IPS DF 6.9 (cell line): ENCODE results near the gene THOC5.
"Not testable (repeated sequence)": the region's sequence is repeated elsewhere in the genome, so short reads cannot be mapped to it uniquely, and the experiment has no call there.

Experiments
- DNase-seq: peaks from one replicate; pipeline ENCODE4 v3.0.0-alpha.2; 2013; ENCODE audit warnings: low read depth, low spot score
- H3K27ac ChIP-seq: one replicate; pipeline ENCODE4 v1.5.1; 2013; ENCODE audit warnings: low read length, control low read depth
- H3K27me3 ChIP-seq: 2 replicates; pipeline ENCODE4 v1.6.1; 2013; ENCODE audit warnings: mild to moderate bottlenecking, low read length; ENCODE audit not compliant: control insufficient read depth, insufficient read depth
- H3K36me3 ChIP-seq: 2 replicates; pipeline ENCODE4 v1.6.1; 2013; ENCODE audit warnings: low read length; ENCODE audit not compliant: control insufficient read depth, insufficient read depth
- H3K4me1 ChIP-seq: 2 replicates; pipeline ENCODE4 v1.6.1; 2013; ENCODE audit warnings: low read length; ENCODE audit not compliant: control insufficient read depth, insufficient read depth
- H3K4me3 ChIP-seq: 2 replicates; pipeline ENCODE4 v1.5.1; 2013; ENCODE audit warnings: mild to moderate bottlenecking, low read length
- H3K9me3 ChIP-seq: 2 replicates; pipeline ENCODE4 v1.6.1; 2013; ENCODE audit warnings: low read length, inconsistent platforms; ENCODE audit not compliant: control insufficient read depth, insufficient read depth
- WGBS: extraction: QIAGEN DNeasy Blood & Tissue Kit; methylation state at CpG from one replicate; pipeline ENCODE4 v1.1.7; 2013; ENCODE audit warnings: mixed read lengths, missing lambda C conversion rate; ENCODE audit not compliant: insufficient read length, insufficient coverage; 5-methylcytosine and 5-hydroxymethylcytosine counted together

Gene THOC5

GRCh38 chr22:29553351-29554224, at the start of gene THOC5:
Gene THOC5 (minus strand): TSS chr22:29553757. CDS start chr22:29549147, 4,610 bp downstream.
- H3K36me3 ChIP-seq = peaks cover 26% of the 10 kb centered on the region
- no peak within 1 kb of the TSS for H3K27ac ChIP-seq
- H3K27me3 ChIP-seq = no peaks in the 10 kb centered on the region
- peak; percentile 91 for DNase-seq
- WGBS = no CpG with 5 or more reads among the region's 44 CpGs
- H3K4me3 ChIP-seq = peak within 1 kb of the TSS; percentile 54; the same call in 1 of the 2 replicates
- H3K4me1 ChIP-seq = no peaks in the 10 kb centered on the region
- H3K9me3 ChIP-seq = no peaks in the 10 kb centered on the region

DNA sequence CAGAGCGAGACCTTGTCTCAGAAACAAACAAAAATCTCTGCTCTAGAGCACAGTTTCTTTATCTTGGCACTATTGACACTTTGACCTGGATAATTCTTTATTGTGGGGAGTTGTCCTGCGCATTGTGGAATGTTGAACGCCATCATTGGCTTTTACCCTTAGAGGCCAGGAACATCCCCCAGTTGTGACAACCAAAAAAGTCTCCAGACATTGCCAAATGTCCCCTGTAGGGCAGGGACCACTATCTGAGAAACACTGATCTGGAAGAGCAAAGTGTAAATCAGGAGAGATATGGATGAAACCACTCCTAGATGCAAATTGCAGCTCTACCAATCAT, 45.1 kb upstream of the THOC5 start:
- H3K9me3 ChIP-seq = no peaks in the 10 kb centered on the region
- no peaks in the 10 kb centered on the region for H3K4me1 ChIP-seq
- H3K27me3 ChIP-seq = no peaks in the 10 kb centered on the region
- H3K4me3 ChIP-seq = no peak overlapping the region
- H3K36me3 ChIP-seq = peaks cover 2% of the 10 kb centered on the region; the same call in 1 of the 2 replicates
- no peak overlapping the region for H3K27ac ChIP-seq
- DNase-seq = no peak
- no CpG with 5 or more reads among the region's 3 CpGs for WGBS

DNA sequence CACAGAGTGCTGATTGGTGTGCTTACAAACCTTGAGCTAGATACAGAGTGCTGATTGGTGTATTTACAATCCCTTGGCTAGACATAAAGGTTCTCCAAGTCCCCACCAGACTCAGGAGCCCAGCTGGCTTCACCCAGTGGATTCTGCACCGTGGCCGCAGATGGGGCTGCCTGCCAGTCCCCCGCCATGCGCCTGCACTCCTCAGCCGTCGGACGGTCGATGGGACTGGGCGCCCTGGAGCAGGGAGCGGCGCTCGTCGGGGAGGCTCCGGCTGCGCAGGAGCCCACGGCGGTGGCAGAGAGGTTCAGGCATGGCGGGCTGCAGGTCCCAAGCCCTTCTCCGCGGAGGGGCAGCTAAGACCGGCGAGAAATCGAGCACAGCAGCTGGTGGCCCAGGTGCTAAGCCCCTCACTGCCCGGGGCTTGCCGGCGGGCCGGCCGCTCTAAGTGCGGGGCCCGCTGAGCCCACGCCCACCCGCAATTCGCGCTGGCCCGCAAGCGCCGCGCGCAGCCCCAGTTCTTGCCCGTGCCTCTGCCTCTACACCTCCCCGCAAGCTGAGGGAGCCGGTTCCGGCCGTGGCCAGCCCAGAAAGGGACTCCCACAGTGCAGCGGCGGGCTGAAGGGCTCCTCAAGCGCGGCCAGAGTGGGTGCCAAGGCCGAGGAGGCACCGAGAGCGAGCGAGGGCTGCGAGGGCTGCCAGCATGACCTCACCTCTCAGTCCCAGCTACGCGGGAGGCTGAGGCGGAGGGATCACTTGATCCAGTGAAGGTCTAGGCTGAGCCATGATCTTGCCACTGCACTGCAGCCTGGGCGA, 44.5 kb upstream of the THOC5 start:
- not testable (repeated sequence) for H3K27me3 ChIP-seq, H3K4me1 ChIP-seq, H3K36me3 ChIP-seq, H3K27ac ChIP-seq, H3K9me3 ChIP-seq, H3K4me3 ChIP-seq, DNase-seq
- WGBS = no CpG with 5 or more reads among the region's 57 CpGs

DNA sequence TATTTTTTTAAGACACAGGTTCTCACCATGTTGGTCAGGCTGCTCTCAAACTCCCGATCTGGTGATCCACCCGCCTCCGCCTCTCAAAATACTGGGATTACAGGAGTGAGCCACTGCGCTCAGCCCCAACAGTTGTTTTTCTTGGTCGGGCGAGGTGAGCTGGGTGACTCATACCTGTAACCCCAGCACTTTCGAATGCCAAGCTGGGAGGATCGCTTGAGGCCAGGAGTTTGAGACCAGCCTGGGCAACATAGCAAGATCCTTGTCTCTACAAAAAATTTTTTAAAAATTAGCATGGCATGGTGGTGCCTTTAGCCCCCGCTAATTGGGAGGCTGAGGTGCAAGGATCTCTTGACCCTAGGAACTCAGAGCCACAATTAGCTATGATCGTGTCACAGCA, 42.9 kb upstream of the THOC5 start:
- H3K9me3 ChIP-seq = no peaks in the 10 kb centered on the region
- H3K4me1 ChIP-seq = no peaks in the 10 kb centered on the region
- peaks cover 2% of the 10 kb centered on the region; the same call in 1 of the 2 replicates for H3K36me3 ChIP-seq
- WGBS = no CpG with 5 or more reads among the region's 10 CpGs
- no peak overlapping the region for H3K27ac ChIP-seq
- no peaks in the 10 kb centered on the region for H3K27me3 ChIP-seq
- no peak for DNase-seq
- H3K4me3 ChIP-seq = no peak overlapping the region

- not testable (repeated sequence) for H3K27ac ChIP-seq, H3K4me3 ChIP-seq, H3K9me3 ChIP-seq, DNase-seq, H3K4me1 ChIP-seq, H3K36me3 ChIP-seq, H3K27me3 ChIP-seq
- WGBS = no CpG with 5 or more reads among the region's 6 CpGs
These were observed 40.9 kb upstream of the THOC5 start for GRCh38 chr22:29594447-29594846.

- H3K9me3 ChIP-seq = no peaks in the 10 kb centered on the region
- no peaks in the 10 kb centered on the region for H3K27me3 ChIP-seq
- H3K36me3 ChIP-seq = peaks cover 2% of the 10 kb centered on the region; the same call in 1 of the 2 replicates
- no CpG with 5 or more reads among the region's 4 CpGs for WGBS
- H3K4me1 ChIP-seq = no peaks in the 10 kb centered on the region
- H3K4me3 ChIP-seq = no peak overlapping the region
- DNase-seq = no peak
- no peak overlapping the region for H3K27ac ChIP-seq
These were observed 40.4 kb upstream of the THOC5 start for GRCh38 chr22:29593923-29594322.

DNA sequence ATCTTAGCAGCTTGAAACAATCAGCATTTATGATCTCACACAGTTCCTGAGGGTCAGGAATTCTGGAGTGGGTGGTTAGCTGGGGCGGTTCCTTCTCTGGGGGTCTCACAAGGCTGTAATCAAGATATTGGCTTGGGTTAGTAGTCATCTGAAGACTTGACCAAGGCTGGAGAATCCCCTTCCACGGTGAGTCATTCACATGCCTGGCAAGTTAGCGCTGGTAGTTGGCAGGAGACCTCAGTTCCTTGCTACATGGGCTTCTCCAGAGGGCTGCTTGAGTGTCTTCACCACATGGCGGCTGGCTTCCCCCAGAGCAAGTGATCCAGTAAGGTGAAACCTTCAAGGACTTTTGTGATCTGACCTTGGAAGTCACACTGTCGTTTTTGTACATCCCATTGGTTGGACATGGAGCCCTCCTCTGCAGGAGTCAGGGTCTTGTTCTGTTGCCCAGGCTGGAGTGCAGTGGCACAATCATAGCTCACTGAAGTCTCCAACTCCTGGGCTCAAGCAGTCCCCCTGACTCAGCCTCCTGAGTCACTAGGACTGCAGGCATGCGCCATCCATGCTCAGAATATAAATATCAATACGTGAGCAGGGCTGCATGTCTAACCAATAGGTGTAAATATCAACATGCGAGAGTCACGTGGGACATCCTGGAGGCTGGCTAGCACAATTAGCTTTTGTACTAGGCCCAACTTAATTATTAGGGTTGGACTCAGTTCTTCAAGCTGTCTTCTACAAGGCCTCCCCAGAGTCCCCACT, 34.6 kb upstream of the THOC5 start:
- WGBS = no CpG with 5 or more reads among the region's 9 CpGs
- Histone ChIP-seq H3K4me1 (no peaks in the 10 kb centered on the region), H3K27ac (no peak overlapping the region), H3K36me3 (no peaks in the 10 kb centered on the region), H3K9me3 (no peaks in the 10 kb centered on the region), H3K27me3 (no peaks in the 10 kb centered on the region), H3K4me3 (no peak overlapping the region)
- no peak for DNase-seq

DNA sequence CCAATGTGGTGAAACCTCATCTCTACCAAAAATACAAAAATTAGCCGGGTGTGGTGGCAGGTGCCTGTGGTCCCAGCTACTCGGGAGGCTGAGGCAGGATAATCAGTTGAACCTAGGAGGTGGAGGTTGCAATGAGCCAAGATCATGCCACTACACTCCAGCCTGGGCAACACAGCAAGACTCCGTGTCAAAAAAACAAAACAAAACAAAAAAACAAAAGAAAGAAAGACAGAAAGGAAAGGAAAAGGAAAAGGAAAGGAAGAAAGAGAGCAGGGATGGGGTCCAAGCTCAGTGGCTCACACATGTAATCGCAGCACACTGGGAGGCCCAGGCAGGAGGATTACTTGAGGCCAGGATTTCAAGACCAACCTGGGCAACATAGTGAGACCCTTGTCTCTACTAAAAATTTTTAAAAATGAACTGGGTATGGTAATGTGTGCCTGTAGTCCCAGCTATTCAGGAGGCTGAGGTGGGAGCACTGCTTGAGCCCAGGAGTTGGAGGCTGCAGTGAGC, 32.7 kb upstream of the THOC5 start:
- H3K27me3 ChIP-seq, H3K27ac ChIP-seq, H3K36me3 ChIP-seq, DNase-seq, H3K4me1 ChIP-seq, H3K4me3 ChIP-seq, H3K9me3 ChIP-seq: not testable (repeated sequence)
- WGBS = no CpG with 5 or more reads among the region's 4 CpGs

DNA sequence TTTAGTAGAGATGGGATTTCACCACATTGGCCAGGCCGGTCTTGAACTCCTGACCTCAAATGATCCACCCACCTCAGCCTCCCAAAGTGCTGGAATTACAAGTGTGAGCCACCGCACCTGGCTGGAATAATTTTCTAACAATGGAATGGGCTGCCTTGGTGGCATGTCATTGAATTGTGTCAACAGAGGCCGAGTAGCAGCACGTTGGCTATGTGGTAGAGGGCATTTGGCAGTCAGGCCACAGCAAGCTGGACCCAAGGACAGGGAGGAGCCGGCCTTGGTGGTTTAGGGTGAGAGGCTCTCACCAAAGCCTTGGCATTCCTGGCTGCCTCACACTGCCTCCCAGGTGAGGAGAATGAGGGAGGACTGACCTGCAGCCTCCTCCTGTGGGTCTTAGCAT, 31.4 kb upstream of the THOC5 start:
- Histone ChIP-seq H3K4me1 (0 out of 2 replicates have a peak, but pooled peaks cover under 1% of the 10 kb centered on the region), H3K27me3 (no peaks in the 10 kb centered on the region), H3K27ac (no peak overlapping the region), H3K9me3 (no peaks in the 10 kb centered on the region), H3K4me3 (no peak overlapping the region), H3K36me3 (no peaks in the 10 kb centered on the region)
- no CpG with 5 or more reads among the region's 5 CpGs for WGBS
- no peak for DNase-seq

DNA sequence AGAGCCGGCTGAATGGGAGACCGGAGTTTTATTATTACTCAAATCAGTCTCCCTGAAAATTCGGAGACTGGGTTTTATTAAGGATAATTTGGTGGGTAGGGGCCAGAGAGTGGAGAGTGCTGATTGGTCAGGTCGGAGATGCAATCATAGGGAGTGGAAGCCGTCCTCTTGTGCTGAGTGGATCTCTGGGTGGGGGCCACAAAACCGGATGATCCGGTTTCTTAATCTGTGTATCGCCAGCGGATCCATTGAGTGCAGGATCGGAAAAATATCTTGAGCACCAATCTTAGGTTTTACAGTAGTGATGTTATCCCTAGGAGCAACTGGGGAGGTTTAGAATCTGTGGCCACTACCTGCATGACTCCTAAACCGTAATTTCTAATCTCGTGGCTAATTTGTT, 28.2 kb upstream of the THOC5 start:
- Histone ChIP-seq H3K36me3 (no peaks in the 10 kb centered on the region), H3K27me3 (no peaks in the 10 kb centered on the region), H3K9me3 (no peaks in the 10 kb centered on the region), H3K27ac (no peak overlapping the region), H3K4me1 (peaks cover 4% of the 10 kb centered on the region; the same call in 1 of the 2 replicates), H3K4me3 (no peak overlapping the region)
- no CpG with 5 or more reads among the region's 12 CpGs for WGBS
- DNase-seq = no peak
